ENCODE measurements around the gene ZFAND2B.

ZFAND2B gene

DNA sequence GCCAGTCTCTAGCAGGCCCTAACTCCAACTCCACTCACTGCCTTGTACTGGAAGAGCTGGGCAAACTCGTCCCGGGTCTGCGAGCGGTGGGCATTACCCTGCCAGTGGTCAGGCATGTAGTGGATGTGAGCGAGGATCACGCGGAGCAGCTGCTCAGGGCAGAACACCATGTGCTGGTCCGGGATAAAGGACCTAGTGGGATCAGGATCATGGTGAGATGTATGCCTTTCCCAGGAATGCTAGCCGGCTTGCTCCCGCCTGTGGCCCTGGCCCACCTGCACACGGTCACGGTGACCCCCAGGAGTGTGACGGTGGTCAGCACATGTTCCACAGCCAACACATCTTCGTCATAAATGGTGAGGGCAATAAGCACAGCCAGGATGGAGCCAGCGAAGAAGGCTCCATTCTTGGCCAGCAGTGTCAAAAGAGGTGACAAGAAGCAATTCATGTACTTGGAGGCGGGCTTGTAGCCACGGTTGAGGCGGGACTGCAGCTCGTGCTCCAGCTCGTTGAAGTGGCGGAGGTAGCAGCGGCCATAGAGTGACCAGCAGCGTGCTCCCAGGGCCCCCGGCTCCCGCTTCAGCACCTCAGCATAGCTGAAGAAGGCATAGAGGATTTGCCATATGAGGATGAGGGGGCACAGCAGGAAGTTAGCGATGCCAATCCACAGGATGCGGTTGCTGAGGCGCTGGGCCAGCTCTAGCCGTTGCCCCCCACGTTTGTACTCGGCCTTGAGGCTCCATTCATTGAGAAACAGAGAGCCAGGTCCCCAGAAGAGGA is 17.4 kb downstream of the ZFAND2B start:
- DNase-seq = no peak

GRCh38 chr2:219225350-219225749 is 18.8 kb downstream of the ZFAND2B start:
- no peak for DNase-seq

GRCh38 chr2:219228041-219228910 is 21.7 kb downstream of the ZFAND2B start:
- DNase-seq = no peak

DNA sequence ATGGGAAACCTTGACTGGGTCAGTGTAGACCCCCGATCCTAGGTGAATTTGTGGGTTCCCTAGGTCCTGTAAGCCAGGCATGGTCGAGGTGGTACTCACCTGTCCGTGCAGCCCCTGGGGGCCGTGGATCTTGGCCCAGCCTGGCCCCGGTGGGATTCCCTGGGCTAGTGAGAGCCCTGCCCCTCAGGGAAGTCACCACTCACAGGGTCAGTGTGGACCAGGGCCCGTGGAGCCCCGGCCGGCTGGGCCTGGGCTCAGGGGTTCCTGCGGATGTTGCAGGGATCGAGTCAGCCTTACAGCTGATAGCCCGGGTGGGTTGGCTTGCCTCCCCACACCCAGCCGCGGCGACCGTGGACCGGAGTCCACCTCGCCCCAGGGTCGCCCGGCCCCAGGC is 22.3 kb downstream of the ZFAND2B start:
- no peak for DNase-seq

DNA sequence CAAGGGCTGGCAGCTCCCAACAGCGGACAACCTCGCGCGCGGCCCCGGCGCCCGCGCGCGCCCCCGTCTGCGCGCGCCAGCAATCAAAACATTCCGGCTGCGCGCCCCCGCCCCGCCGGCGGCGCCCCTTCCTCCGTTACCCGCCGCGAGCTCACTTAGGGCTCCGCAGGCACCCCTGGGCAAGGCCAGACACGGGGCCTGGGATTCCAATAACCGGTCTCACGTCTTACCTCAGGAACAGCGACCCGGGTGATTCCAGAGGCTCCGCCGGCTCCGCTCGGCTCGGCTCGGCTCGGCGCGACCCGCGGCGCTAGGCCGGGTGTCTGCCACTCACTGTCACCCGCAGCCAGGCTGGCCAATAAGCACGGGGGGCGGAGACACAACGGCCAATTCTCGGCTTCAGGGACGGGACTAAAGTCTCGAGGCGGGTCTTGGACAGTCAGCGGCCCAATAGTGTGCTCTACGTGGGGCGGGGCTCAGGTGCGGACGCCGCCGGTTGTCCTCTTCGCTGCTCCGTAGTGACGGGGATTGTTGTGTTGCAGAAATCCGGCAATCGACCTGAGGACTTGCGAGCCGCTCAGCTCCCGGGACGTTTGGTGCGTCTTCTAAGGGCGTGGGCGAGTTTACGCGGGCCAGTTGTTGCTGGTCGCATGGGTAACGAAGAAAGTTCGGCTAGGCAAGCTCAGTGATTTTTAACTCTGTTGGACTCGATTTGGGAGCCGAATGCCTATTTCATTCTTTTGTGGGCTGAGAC is 22.9 kb downstream of the ZFAND2B start, which contains the start of the genes ANKZF1 and ATG9A:
TSS of gene ANKZF1 (plus strand) at position 502 of the 754 bp plus-strand sequence. CDS start 452 bp downstream, outside the sequence.
TSS of gene ATG9A (minus strand) at position 332 of the 754 bp plus-strand sequence. CDS start 1,612 bp downstream, outside the sequence.
- DNase-seq = peak; percentile 99

DNA sequence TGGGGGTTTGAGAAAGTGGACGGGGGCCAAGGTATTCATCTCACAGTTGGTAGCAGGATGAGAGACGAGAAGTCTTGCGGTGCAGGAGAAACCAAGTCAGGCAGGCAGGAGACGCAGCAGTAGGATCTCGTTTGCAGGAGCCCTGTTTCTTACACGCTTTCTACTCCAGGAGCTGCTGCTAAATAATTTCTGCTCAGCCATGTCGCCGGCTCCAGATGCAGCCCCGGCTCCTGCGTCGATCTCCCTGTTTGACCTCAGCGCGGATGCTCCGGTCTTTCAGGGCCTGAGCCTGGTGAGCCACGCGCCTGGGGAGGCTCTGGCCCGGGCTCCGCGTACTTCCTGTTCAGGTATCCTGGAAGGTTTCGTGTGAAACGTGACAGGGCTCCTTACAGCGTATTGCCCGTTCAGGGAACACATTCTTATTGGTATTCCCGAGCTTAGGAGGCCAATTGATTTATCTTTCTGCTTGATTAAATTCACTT is 23.5 kb downstream of the ZFAND2B start:
- no peak for DNase-seq

GRCh38 chr2:219234331-219234730 is 27.7 kb downstream of the ZFAND2B start:
- DNase-seq = no peak

- no peak for DNase-seq
Observed at GRCh38 chr2:219243291-219243761, 36.7 kb downstream of the ZFAND2B start.

DNA sequence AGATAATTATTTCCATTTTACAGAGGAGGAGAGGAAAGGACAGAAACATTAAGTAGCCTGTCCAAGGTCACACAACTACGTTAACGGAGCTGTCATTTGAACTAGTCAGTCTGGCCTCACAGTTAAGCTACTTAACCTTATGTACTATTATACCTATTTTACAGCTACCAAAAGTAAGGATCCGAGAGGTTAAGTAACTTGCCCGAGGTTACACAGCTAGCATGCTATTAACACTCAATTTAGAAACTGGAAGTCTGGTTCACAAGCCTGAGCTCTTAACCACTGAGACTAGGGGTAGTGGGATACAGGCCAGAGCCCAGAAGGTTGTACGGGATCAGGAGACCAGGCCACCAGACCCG is 38.2 kb downstream of the ZFAND2B start:
- DNase-seq = no peak

GRCh38 chr2:219245148-219245898 is 38.7 kb downstream of the ZFAND2B start, which contains the start of the genes GLB1L and STK16:
GLB1L (minus strand) TSS chr2:219245444; CDS start chr2:219243573, 1,871 bp downstream.
STK16 (plus strand) TSS chr2:219245479; CDS start chr2:219246000, 521 bp downstream.
- no peak for DNase-seq

GRCh38 chr2:219245899-219246230 is 39.3 kb downstream of the ZFAND2B start:
- no peak for DNase-seq

DNA sequence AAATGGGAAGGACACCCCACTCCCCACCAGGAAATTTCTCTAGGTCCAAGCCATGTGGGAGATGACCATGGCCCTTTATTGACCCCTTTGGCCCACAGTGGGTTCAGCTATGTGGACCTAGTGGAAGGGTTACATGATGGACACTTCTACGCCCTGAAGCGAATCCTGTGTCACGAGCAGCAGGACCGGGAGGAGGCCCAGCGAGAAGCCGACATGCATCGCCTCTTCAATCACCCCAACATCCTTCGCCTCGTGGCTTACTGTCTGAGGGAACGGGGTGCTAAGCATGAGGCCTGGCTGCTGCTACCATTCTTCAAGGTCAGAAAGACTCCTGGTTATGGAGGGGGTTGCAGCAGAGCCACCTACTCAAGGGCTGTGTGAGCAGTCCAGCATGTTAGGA is 40.0 kb downstream of the ZFAND2B start:
- no peak for DNase-seq

DNA sequence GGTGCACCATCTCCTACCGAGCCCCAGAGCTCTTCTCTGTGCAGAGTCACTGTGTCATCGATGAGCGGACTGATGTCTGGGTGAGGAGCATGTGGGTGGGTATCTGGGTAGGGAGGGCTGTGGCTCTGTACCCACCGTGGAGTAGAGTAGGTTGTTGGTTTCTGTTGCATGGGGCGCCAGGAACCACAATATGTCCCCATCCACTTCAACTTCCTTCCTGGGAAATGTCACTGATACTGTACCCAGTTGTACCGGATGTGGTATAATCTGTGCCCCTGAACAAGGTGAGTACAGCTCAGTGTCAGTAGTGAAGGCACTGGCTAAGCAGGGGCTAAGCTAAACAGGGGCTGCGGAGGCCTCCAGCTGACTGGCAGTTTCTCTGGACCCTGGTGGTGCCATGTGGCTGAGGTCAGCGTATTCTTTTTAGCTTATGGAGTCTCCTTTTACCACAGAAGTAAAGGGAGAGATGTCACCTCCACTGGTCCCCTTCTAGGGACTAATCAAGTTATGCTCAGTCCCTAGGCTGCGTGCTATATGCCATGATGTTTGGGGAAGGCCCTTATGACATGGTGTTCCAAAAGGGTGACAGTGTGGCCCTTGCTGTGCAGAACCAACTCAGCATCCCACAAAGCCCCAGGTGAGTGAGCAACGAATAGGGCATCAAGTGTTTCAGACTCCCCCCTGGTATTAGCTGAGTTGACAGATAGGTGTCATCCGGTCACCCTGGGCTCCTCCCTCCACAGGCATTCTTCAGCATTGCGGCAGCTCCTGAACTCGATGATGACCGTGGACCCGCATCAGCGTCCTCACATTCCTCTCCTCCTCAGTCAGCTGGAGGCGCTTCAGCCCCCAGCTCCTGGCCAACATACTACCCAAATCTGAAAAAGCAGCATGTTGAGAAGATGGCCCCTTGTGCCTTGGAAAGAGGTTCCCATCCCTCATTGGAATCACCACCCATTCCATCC is 41.4 kb downstream of the ZFAND2B start:
- DNase-seq = no peak

DNA sequence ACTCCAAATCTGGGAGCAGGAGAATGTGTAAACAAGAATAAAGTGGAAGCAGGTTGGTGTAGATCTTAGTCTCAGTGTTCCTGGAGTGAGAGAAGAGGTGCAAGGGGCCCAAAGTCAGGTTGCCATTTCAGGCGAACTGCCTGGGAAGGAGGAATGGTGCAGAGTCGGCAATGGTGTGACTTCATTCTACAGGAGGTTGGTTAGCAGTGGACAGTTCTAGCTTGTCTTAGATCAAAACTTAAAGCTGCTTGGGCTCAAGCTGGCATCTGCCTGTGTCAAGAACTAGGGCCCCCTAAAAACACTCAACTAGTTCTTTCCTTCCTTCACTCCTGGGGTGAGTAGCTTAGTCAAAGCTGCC is 42.2 kb downstream of the ZFAND2B start:
- no peak for DNase-seq

DNA sequence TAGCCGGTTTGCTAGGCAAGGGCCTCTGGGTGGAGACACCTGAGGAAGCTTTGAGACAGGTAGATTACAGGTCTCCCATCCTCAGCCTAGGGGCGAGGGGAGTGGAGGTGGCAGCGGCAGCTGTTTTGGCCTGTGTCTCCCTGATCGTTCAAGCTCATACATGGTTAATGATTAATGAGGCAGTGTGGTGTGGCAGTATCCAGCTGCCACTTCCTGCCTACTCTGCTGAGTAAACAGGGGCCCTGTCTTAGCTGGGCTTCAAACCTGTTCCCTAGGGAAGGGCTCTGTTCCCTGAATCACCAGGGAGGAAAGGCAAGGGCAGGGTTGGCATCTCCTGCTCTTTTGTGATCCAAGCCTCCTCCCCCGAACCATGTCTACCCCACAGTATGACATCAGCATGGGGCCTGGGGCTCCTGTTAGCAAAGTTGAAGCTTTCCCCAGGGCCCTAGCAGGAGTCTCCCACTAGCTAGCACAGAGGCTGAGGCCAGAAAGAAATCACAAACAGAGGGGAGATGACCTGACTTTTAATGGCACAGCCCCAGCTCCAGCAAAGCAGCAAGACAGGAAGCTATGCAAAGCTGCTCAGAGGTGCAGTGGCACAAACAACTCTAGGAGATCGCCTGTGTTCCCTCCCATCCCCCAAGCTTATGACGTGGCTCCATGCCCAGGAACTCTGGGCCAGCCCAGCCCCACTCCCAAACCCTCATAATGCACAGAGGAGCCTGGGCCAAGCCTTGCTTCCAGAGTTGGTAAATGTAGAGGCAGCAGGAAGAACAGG is 42.8 kb downstream of the ZFAND2B start:
- DNase-seq = peak; percentile 96

DNA sequence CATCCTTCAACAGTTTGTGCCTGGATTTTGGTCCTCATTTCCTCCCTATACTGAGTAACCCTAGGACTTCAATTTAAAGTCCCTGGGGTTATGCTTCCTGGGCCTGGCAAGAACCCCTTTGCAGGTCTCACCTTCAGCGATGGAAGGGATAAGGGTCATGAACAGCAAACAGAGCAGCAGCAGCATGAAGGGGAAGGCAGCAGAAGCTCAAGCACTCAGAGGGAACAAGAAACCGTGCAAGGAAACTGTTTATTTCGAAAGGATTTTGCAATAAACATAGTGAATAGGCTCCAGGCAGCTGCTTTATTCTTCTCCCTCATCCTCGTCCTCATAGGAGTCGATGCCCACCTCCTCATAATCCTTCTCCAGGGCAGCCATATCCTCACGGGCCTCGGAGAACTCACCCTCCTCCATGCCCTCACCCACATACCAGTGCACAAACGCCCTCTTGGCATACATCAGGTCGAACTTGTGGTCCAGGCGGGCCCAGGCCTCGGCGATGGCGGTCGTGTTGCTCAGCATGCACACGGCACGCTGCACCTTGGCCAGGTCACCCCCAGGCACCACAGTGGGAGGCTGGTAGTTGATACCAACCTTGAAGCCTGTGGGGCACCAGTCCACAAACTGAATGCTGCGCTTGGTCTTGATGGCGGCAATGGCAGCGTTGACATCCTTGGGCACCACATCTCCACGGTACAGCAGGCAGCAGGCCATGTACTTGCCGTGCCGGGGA is 43.6 kb downstream of the ZFAND2B start:
- DNase-seq = no peak

DNA sequence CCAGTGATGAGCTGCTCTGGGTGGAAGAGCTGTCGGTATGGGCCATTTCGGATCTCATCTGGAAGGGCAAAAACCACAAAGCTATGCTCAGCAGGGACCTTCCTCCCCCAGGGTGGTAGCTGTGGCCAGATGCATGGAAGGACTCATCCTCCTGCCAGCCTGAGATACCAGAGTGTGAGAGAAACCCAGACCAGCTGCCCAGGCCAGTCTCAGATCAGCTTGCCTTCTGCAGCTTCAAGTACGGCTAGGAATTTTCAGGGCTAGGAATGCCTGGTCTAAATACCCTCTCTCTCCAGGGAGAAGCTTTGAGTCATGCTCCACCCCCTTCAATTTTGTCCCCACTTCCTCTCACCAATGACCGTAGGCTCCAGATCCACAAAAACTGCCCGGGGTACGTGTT is 45.1 kb downstream of the ZFAND2B start:
- DNase-seq = no peak

DNA sequence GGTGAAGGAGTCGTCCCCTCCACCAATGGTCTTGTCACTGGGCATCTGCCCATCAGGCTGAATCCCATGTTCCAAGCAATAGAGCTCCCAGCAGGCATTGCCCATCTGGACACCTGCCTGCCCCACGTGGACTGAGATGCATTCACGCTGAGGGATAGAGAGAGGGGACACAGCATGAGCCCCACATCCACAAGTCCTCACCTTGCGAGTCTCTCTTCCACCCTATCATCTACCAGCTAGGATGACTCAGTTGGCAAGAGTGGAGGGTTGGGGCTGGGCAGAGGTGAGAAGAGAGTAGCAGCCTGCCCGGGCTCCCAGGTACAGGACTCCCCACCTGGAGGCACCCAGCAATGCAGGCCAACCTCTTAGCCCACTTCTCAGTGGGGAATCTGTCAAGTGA is 45.5 kb downstream of the ZFAND2B start:
- no peak for DNase-seq

GRCh38 chr2:219252570-219252899 is 46.0 kb downstream of the ZFAND2B start:
- no peak for DNase-seq
